A549 (cell line): Measurements from ENCODE around the gene SERINC5. TPM values are rescaled to one million over a fixed set of nuclear protein-coding genes. Genes with fewer than 3 reads are reported as not detected.

Source experiments
- ATAC-seq, 2 experiments: fragments of 200-7000 bp in 1 of 2; fragments of >200 bp in 1 of 2; cut with Nextera tagmentation in 1 of 2; cut with Tn5 transposase in 1 of 2; 3 replicates each; pipeline versions ENCODE4 v1.8.0 to v1.9.1; 2018 to 2020; ENCODE audit warnings: mild to moderate bottlenecking in 1 of 2, moderate library complexity in 1 of 2
- CTCF ChIA-PET: fragments of 300-600 bp; sonication (Branson Sonifier 250); formaldehyde crosslinking; extraction: SDS; loops from one replicate; lab custom pipeline; 2021; ENCODE audit warnings: antibody characterized with exemption, inconsistent platforms; lab: Yijun Ruan, JAX
- POLR2A ChIA-PET: fragments of 350-600 bp; formaldehyde crosslinking; extraction: SDS; loops from one replicate; lab custom pipeline; 2021; ENCODE audit warnings: antibody characterized with exemption, inconsistent platforms; lab: Yijun Ruan, JAX
- DNase-seq, 2 experiments: peaks; one replicate each; pipeline versions ENCODE4 v3.0.0 to v3.0.0-alpha.2; 2011 to 2016; ENCODE audit warnings: low read depth in 1 of 2, low spot score in 1 of 2
- FAIRE-seq: peaks from 2 replicates; lab custom pipeline; 2011; peaks lifted over from hg19 to GRCh38; lab: Jason Lieb, UNC
- H3K27ac ChIP-seq, 2 experiments: fragments of >200 bp; sonication (Bioruptor Twin); formaldehyde crosslinking; 3 replicates each; pipeline ENCODE4 v1.5.1; 2016 to 2017
- H3K4me1 ChIP-seq: fragments of >200 bp; sonication (Bioruptor Twin); formaldehyde crosslinking; 3 replicates; pipeline ENCODE4 v1.6.1; 2016
- H3K4me2 ChIP-seq: fragments of >200 bp; sonication (Bioruptor Twin); formaldehyde crosslinking; 3 replicates; pipeline ENCODE4 v1.6.1; 2016
- H3K4me3 ChIP-seq: fragments of >200 bp; sonication (Bioruptor Twin); formaldehyde crosslinking; 3 replicates; pipeline ENCODE4 v1.5.1; 2016
- H3K9me3 ChIP-seq: fragments of >200 bp; sonication (Bioruptor Twin); formaldehyde crosslinking; 3 replicates; pipeline ENCODE4 v1.6.1; 2016
- BHLHE40 ChIP-seq: IDR thresholded peaks from 2 replicates; pipeline ENCODE4 v1.6.1; 2012; ENCODE audit warnings: low read depth, low read length, inconsistent platforms
- CBX2 ChIP-seq: fragments of 200-600 bp; sonication (generic); IDR thresholded peaks from 2 replicates; pipeline ENCODE4 v1.6.1; 2016; ENCODE audit warnings: low read depth, mild to moderate bottlenecking, borderline replicate concordance
- CBX8 ChIP-seq: fragments of 200-600 bp; sonication (generic); IDR thresholded peaks from 2 replicates; pipeline ENCODE4 v1.6.1; 2016
- EHMT2 ChIP-seq: fragments of 200-600 bp; sonication (generic); IDR thresholded peaks from 2 replicates; pipeline ENCODE4 v1.6.1; 2016; ENCODE audit warnings: antibody characterized with exemption, low read depth, mild to moderate bottlenecking, moderate library complexity
- EP300 ChIP-seq, 2 experiments: fragments of >200 bp; sonication (Bioruptor Twin); formaldehyde crosslinking; IDR thresholded peaks; 2 replicates in 1 of 2; 3 replicates in 1 of 2; pipeline ENCODE4 v1.6.1; 2016 to 2017
- FOSL2 ChIP-seq, 2 experiments: fragments of 450-650 bp in 1 of 2; fragments of >200 bp in 1 of 2; sonication (Bioruptor Twin) in 1 of 2; formaldehyde crosslinking; IDR thresholded peaks; 2 replicates each; pipeline versions ENCODE4 v1.5.0 to v1.6.1; 2016 to 2020; ENCODE audit warnings: mild to moderate bottlenecking in 1 of 2, moderate library complexity in 1 of 2
- HEYL ChIP-seq: fragments of 250-450 bp; sonication (Bioruptor Pico); IDR thresholded peaks from 2 replicates; pipeline ENCODE4 v1.8.0; 2021; ENCODE audit warnings: mild to moderate bottlenecking, moderate library complexity
- HOXA7 ChIP-seq: fragments of 250-450 bp; sonication (Bioruptor Pico); IDR thresholded peaks from 2 replicates; pipeline ENCODE4 v1.5.0; 2020; ENCODE audit warnings: mild to moderate bottlenecking, moderate library complexity
- HOXB5 ChIP-seq: fragments of 250-450 bp; sonication (Bioruptor Pico); IDR thresholded peaks from 2 replicates; pipeline ENCODE4 v1.5.0; 2020; ENCODE audit warnings: mild to moderate bottlenecking, moderate library complexity
- JUN ChIP-seq, 2 experiments: fragments of >200 bp; sonication (Bioruptor Twin); formaldehyde crosslinking; IDR thresholded peaks; 2 replicates in 1 of 2; 3 replicates in 1 of 2; pipeline ENCODE4 v1.6.1; 2016 to 2017
- KDM1A ChIP-seq: fragments of 200-600 bp; sonication (generic); IDR thresholded peaks from 2 replicates; pipeline ENCODE4 v1.6.1; 2016; ENCODE audit warnings: low read depth, mild to moderate bottlenecking
- MAZ ChIP-seq: fragments of 150-350 bp; IDR thresholded peaks from 2 replicates; pipeline ENCODE4 v1.6.1; 2014; ENCODE audit warnings: antibody characterized with exemption, low read depth, low read length, borderline replicate concordance
- MYC ChIP-seq: IDR thresholded peaks from 2 replicates; pipeline ENCODE4 v1.6.1; 2012; ENCODE audit warnings: mild to moderate bottlenecking, inconsistent platforms, low read length, improper control_type of control experiment, borderline replicate concordance
- NR3C1 ChIP-seq: fragments of >200 bp; sonication (Bioruptor Twin); formaldehyde crosslinking; IDR thresholded peaks from 3 replicates; pipeline ENCODE4 v1.6.1; 2017
- PHF8 ChIP-seq: fragments of 200-600 bp; sonication (generic); IDR thresholded peaks from 2 replicates; pipeline ENCODE4 v1.6.1; 2016; ENCODE audit warnings: low read depth, mild to moderate bottlenecking, antibody characterized with exemption, moderate library complexity, borderline replicate concordance
- RFX5 ChIP-seq: fragments of 450-650 bp; IDR thresholded peaks from 2 replicates; pipeline ENCODE4 v1.7.1; 2014; ENCODE audit warnings: antibody characterized with exemption, mild to moderate bottlenecking, moderate library complexity
- RNF2 ChIP-seq: fragments of 200-600 bp; sonication (generic); IDR thresholded peaks from 2 replicates; pipeline ENCODE4 v1.6.1; 2016; ENCODE audit warnings: low read depth, mild to moderate bottlenecking, antibody characterized with exemption, moderate library complexity, borderline replicate concordance
- SREBF2 ChIP-seq: fragments of 450-650 bp; IDR thresholded peaks from 2 replicates; pipeline ENCODE4 v1.6.1; 2014; ENCODE audit warnings: mild to moderate bottlenecking, moderate library complexity
- TFCP2L1 ChIP-seq: fragments of 250-450 bp; sonication (Bioruptor Pico); IDR thresholded peaks from 2 replicates; pipeline ENCODE4 v1.5.0; 2021; ENCODE audit warnings: mild to moderate bottlenecking
- TP53 ChIP-seq: fragments of 250-450 bp; sonication (Bioruptor Pico); IDR thresholded peaks from 2 replicates; pipeline ENCODE4 v1.5.0; 2021; ENCODE audit warnings: mild to moderate bottlenecking, moderate library complexity
- USF2 ChIP-seq: fragments of 450-650 bp; IDR thresholded peaks from 2 replicates; pipeline ENCODE4 v1.6.1; 2014; ENCODE audit warnings: antibody characterized with exemption
- ZC3H11A ChIP-seq: fragments of 450-650 bp; IDR thresholded peaks from 2 replicates; pipeline ENCODE4 v1.6.1; 2014; ENCODE audit warnings: antibody characterized with exemption, mild to moderate bottlenecking
- ZNF302 ChIP-seq: fragments of 250-450 bp; sonication (Bioruptor Pico); IDR thresholded peaks from 2 replicates; pipeline ENCODE4 v1.9.0; 2021; ENCODE audit warnings: inconsistent platforms, mild to moderate bottlenecking, moderate library complexity
- WGBS: methylation state at CpG from one replicate; pipeline ENCODE4 v1.1.6; 2017; ENCODE audit errors: missing lambda C conversion rate; 5-methylcytosine and 5-hydroxymethylcytosine counted together
- polyA plus RNA-seq, 4 experiments: library from polyadenylated mRNA; depleted of rRNA in 3 of 4; stranded (reverse); fragments of >200 nt; fragmentation: RNase III in 1 of 4; extraction: RNeasy Plus Mini Kit Qiagen cat#74134 plus additional on column Dnase treatment in 1 of 4; gene quantifications; 2 replicates in 3 of 4; 3 replicates in 1 of 4; pipeline ENCODE4 v1.2.3, GENCODE V29; 2011 to 2017
- TF ChIP-seq, protein P1 (sequence below): fragments of >200 bp; sonication (Bioruptor Twin); formaldehyde crosslinking; IDR thresholded peaks from 2 replicates; pipeline ENCODE4 v1.6.1; 2016
- TF ChIP-seq, protein P2 (sequence below): fragments of >200 bp; sonication (Bioruptor Twin); formaldehyde crosslinking; IDR thresholded peaks from 3 replicates; pipeline ENCODE4 v1.6.1; 2016
- TF ChIP-seq, protein P3 (sequence below): IDR thresholded peaks from 2 replicates; pipeline ENCODE4 v1.6.1; 2012; ENCODE audit warnings: low read depth, borderline replicate concordance

SERINC5 gene
- polyA plus RNA-seq, 2 of the 4 experiments (the other 2 are of a cell fraction) = 7.0 to 13.4 TPM

DNA sequence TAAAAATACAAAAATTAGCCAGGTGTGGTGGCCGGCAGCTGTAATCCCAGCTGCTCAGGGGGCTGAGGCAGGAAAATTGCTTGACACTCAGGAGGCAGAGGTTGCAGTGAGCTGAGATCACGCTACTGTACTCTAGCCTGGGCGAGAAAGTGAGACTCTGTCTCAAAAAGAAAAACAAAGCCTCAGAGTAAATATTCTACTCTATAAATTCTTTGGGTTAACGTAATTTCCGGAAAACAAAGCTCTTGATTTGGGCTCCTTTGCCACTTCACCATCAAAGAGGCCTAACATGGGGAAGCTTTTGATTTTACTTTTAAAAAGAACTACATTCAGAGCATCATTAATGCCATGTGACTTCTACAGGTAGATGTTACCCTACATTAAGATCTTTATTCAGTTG lies 103.1 kb downstream of the SERINC5 start (continued):
- TF ChIP-seq USF2 (no peak), JUN (IDR thresholded peaks at IDR 0.05) (no peak)

GRCh38 chr5:80151890-80152289 lies 104.0 kb downstream of the SERINC5 start:
- ATAC-seq (no peak), FAIRE-seq (no peak), DNase-seq (no peak)
- ChIA-PET POLR2A (no interaction called here), CTCF (no interaction called here)
- Histone ChIP-seq H3K4me1 (no peaks in the 10 kb centered on the region), H3K4me3 (no peak overlapping the region), H3K4me2 (no peak overlapping the region), H3K27ac (no peak overlapping the region), H3K9me3 (no peaks in the 10 kb centered on the region)
- TF ChIP-seq PHF8 (no peak), JUN (IDR thresholded peaks at IDR 0.05) (no peak), USF2 (no peak), HOXB5 (CRISPR knock-in tag) (no peak), RFX5 (no peak), NR3C1 (no peak), CBX8 (no peak), RNF2 (no peak), SREBF2 (no peak), BHLHE40 (no peak), HOXA7 (CRISPR knock-in tag) (no peak)
- TF ChIP-seq, protein P1, sequence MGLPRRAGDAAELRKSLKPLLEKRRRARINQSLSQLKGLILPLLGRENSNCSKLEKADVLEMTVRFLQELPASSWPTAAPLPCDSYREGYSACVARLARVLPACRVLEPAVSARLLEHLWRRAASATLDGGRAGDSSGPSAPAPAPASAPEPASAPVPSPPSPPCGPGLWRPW = no peak
- TF ChIP-seq, protein P2, sequence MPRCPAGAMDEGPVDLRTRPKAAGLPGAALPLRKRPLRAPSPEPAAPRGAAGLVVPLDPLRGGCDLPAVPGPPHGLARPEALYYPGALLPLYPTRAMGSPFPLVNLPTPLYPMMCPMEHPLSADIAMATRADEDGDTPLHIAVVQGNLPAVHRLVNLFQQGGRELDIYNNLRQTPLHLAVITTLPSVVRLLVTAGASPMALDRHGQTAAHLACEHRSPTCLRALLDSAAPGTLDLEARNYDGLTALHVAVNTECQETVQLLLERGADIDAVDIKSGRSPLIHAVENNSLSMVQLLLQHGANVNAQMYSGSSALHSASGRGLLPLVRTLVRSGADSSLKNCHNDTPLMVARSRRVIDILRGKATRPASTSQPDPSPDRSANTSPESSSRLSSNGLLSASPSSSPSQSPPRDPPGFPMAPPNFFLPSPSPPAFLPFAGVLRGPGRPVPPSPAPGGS = no peak
- TF ChIP-seq, protein P3, sequence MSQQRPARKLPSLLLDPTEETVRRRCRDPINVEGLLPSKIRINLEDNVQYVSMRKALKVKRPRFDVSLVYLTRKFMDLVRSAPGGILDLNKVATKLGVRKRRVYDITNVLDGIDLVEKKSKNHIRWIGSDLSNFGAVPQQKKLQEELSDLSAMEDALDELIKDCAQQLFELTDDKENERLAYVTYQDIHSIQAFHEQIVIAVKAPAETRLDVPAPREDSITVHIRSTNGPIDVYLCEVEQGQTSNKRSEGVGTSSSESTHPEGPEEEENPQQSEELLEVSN = no peak
- 95% methylated on average over 6 of the region's 6 CpGs for WGBS

- Histone ChIP-seq H3K9me3 (no peaks in the 10 kb centered on the region), H3K4me2 (no peak overlapping the region), H3K27ac (no peak overlapping the region), H3K4me3 (no peak overlapping the region), H3K4me1 (no peaks in the 10 kb centered on the region)
- FAIRE-seq (no peak), DNase-seq (no peak)
- POLR2A ChIA-PET = no interaction called here
- TF ChIP-seq NR3C1 = no peak
- TF ChIP-seq, all 56 proteins: peak for 0
- CTCF ChIA-PET = interaction anchor here (0.5 kb wide), 1 partner anchor 32 kb away, joined by 3 read pairs; no protein-coding TSS in a partner anchor
- 83% methylated on average over 11 of the region's 11 CpGs for WGBS
- no peak for ATAC-seq
Observed at GRCh38 chr5:80150731-80151130, 105.1 kb downstream of the SERINC5 start.

- WGBS = 92% methylated on average over 3 of the region's 3 CpGs
- Histone ChIP-seq H3K4me1 (no peaks in the 10 kb centered on the region), H3K4me2 (no peak overlapping the region), H3K4me3 (no peak overlapping the region), H3K9me3 (no peaks in the 10 kb centered on the region), H3K27ac (no peak overlapping the region)
- ATAC-seq (no peak), FAIRE-seq (no peak), DNase-seq (no peak)
- CTCF ChIA-PET = interaction anchor here (0.6 to 1.4 kb wide), 2 partner anchors 18 to 46 kb away, joined by 3 read pairs; no protein-coding TSS in a partner anchor
- POLR2A ChIA-PET = no interaction called here
- TF ChIP-seq EP300 (IDR thresholded peaks at IDR 0.05) (no peak), USF2 (no peak), EHMT2 (no peak), CBX2 (no peak), HOXB5 (CRISPR knock-in tag) (no peak), ZNF302 (no peak), MAZ (no peak), HEYL (CRISPR knock-in tag) (no peak), FOSL2 (IDR thresholded peaks at IDR 0.05) (no peak), FOSL2 (CRISPR knock-in tag; IDR thresholded peaks at IDR 0.05) (no peak), TFCP2L1 (CRISPR knock-in tag) (no peak), MYC (no peak), ZC3H11A (no peak), TP53 (CRISPR knock-in tag) (no peak), KDM1A (no peak), BHLHE40 (no peak)
- TF ChIP-seq, all 56 proteins: peak for 0
Observed at GRCh38 chr5:80149161-80149609, 106.7 kb downstream of the SERINC5 start.
